Natural killer cell treated with Interleukin-12 subunit alpha and Interleukin-12 subunit beta and Interleukin-15 and Interleukin-18, amount 100 ng/mL, for 72 hours (primary cell): ENCODE data around the gene PFDN4. TPM values are rescaled to one million over a fixed set of nuclear protein-coding genes. Genes with fewer than 3 reads are reported as not detected.
A peak's percentile ranks its signal among the peaks of the same experiment; 100 is the strongest.

Experiments
- ATAC-seq, 2 donors: fragments of 150-1000 bp; cut with Tn5 transposase in 1 of 2; sonication (Bioruptor Pico), chemical (Tn5 transposase) in 1 of 2; 2 replicates each; pipeline ENCODE4 v1.10.0; 2021
- DNase-seq: peaks from one replicate; pipeline ENCODE4 v3.0.0; 2022; ENCODE audit warnings: low spot score
- H3K27ac Mint-ChIP-seq, 2 donors: 1 replicate in 1 of 2; 2 replicates in 1 of 2; pipeline ENCODE4 v1.8.0; 2022; ENCODE audit warnings: mixed read lengths in 2 of 2, mild to moderate bottlenecking in 1 of 2, moderate library complexity in 1 of 2
- H3K27me3 Mint-ChIP-seq, 2 donors: 1 replicate in 1 of 2; 2 replicates in 1 of 2; pipeline ENCODE4 v1.8.0; 2022; ENCODE audit warnings: mixed read lengths in 2 of 2
- H3K36me3 Mint-ChIP-seq: one replicate; pipeline ENCODE4 v1.8.0; 2022; ENCODE audit warnings: mixed read lengths
- H3K4me1 Mint-ChIP-seq, 2 donors: 1 replicate in 1 of 2; 2 replicates in 1 of 2; pipeline ENCODE4 v1.8.0; 2022; ENCODE audit warnings: low read depth in 2 of 2, mixed read lengths in 2 of 2, mild to moderate bottlenecking in 1 of 2
- H3K4me3 Mint-ChIP-seq: one replicate; pipeline ENCODE4 v1.8.0; 2022; ENCODE audit warnings: mixed read lengths
- H3K9me3 Mint-ChIP-seq: 2 replicates; pipeline ENCODE4 v1.8.0; 2022; ENCODE audit warnings: mixed read lengths
- total RNA-seq, 2 donors: library from RNA; stranded (reverse); gene quantifications; one replicate each; pipeline ENCODE4 v1.2.3, GENCODE V29; 2022

Gene PFDN4
- total RNA-seq, 2 donors from 2014 or later: 26.2 to 46.0 TPM

DNA sequence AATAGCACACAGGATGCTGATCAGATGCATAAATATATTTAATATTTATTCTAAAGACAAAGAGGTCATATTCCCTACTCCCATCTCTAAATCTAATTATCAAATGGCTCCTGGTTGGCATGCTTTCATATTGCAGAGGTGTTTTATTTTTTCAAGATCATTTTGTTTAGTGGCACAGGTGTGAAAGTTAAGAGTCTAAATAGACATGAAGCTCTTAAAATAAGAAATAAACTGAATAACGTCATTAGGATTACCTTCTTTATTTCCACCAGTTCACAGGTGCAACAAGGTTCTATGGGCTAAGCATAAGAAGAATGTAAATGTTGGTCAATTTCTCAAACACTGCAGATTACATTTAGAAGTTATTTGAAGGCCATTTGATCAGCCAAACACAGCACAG is 27.0 kb upstream of the PFDN4 start:
- DNase-seq: no peak
- Mint-ChIP-seq H3K9me3 (no peaks in the 10 kb centered on the region), H3K4me3 (no peak overlapping the region), H3K27me3 (peaks cover 37 to 57% of the 10 kb centered on the region in 2 donors), H3K27ac (no peak overlapping the region), H3K36me3 (no peaks in the 10 kb centered on the region), H3K4me1 (no peaks in the 10 kb centered on the region)
- ATAC-seq: no peak

DNA sequence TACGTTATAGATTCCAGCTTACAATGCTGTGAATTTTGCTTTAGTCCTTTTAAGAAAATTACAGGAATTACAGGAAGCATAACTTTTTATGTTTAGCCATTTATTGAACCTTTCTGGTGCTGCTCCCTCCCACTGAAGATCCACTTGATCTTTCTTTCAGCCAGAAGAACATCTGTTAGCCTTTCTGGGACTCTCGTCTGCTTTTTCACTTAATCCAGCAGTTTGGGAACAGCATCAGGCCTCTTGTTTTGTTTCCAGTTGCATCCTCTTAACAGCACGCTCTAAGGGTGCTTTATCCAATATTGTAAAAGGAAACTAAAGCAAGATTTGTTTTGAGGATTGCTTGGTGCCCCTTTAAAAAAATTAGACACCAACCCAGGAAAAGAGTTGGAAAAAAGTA is 23.8 kb upstream of the PFDN4 start:
- peaks cover 35 to 51% of the 10 kb centered on the region in 2 donors for H3K27me3 Mint-ChIP-seq
- H3K36me3 Mint-ChIP-seq: no peaks in the 10 kb centered on the region
- ATAC-seq: no peak
- no peak for DNase-seq
- no peaks in the 10 kb centered on the region for H3K4me1 Mint-ChIP-seq
- no peaks in the 10 kb centered on the region for H3K9me3 Mint-ChIP-seq
- H3K27ac Mint-ChIP-seq: no peak overlapping the region
- H3K4me3 Mint-ChIP-seq: no peak overlapping the region

DNA sequence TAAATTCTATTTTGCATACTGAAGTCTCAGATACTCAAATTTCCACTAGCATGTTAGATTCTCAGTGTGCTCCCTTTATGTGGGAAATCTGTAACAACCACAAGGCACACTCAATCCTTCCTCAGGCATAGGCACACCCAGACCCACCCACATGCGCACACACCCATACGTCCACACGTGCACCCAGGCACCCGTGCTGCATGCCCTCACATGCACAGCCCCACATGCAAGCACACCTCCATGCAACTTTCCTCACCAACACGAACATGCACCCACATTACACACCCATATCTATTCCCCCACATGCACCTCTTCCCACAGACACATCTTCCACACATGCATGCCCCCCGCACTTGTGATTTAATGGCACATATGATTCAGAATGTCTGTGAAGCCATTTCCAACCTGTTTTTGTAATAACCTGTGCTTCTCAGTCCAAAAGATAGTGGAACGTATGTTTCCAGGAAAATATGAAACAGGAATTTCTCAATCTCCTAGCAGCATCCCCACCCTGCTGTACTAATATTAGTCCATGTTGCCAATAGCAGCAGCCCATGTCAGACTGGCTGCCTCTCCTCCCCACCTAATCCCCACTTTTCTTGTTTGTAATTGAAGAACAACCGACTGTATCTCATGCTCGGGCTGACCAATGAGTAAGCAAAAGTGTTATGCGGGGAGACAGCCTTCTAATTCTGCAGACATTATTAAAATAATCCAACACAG is 22.8 kb upstream of the PFDN4 start:
- DNase-seq (no peak), ATAC-seq (no peak)
- H3K27me3 Mint-ChIP-seq: peaks cover 35 to 51% of the 10 kb centered on the region in 2 donors
- no peaks in the 10 kb centered on the region for H3K36me3 Mint-ChIP-seq
- H3K4me3 Mint-ChIP-seq: no peak overlapping the region
- no peaks in the 10 kb centered on the region for H3K4me1 Mint-ChIP-seq
- H3K27ac Mint-ChIP-seq: no peak overlapping the region
- H3K9me3 Mint-ChIP-seq: no peaks in the 10 kb centered on the region

DNA sequence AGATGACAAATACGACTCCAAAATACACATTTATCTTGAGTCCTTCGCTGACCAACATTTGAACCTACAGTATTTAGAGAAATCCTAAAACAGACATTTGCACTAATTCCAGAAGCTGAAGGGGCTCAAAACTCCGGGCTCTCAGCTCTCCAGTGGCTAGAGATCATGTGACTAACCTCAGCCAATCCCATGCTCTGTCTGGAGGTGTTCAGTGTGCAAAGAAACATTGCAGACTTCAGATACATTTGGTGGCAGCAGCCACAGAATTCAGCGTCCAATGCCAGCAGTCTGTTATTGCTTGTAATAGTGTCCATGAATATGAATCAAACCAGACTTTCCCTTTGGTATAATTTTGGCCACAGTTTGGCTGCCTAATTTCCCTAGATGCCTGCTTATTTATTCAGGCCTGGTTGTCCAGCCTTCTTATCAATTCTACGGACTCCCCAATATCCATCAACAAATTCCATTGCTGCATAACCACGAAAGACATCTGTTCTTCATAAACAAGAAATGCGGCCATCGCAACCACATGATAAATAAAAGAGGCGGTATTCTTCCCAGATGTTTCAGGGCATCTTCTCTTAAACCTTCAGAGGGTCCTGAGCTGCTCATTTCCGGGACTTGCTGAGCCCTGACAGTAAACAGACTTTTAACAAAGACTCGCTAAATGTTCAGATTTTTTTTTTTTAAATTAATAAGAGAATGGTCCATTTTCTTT is 19.6 kb upstream of the PFDN4 start:
- ATAC-seq: no peak
- Mint-ChIP-seq H3K36me3 (no peaks in the 10 kb centered on the region), H3K4me1 (no peaks in the 10 kb centered on the region), H3K27me3 (peaks cover 25 to 41% of the 10 kb centered on the region in 2 donors), H3K4me3 (no peak overlapping the region), H3K9me3 (no peaks in the 10 kb centered on the region), H3K27ac (no peak overlapping the region)
- no peak for DNase-seq

DNA sequence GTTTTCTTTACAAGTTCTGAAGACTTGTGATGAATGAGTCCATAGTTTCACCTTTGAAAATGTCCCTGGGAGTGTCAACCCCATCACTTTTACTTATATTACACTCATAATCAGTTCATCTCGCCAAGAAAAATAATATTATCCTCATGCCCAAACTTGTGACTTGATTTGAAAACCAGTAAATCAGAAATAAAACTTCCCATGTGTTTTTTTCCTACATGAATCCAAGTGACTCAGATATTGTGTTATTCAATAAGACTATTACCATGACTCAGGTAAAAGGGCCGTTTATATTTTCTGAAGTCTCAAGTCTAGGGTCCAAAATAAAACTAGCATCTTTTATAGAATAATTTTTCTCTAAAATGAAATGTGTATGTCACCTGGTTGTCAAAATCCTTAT is 18.3 kb upstream of the PFDN4 start:
- Mint-ChIP-seq H3K27ac (no peak overlapping the region), H3K4me3 (no peak overlapping the region), H3K36me3 (no peaks in the 10 kb centered on the region), H3K4me1 (no peaks in the 10 kb centered on the region), H3K9me3 (no peaks in the 10 kb centered on the region), H3K27me3 (peaks cover 25 to 32% of the 10 kb centered on the region in 2 donors)
- no peak for DNase-seq
- ATAC-seq: no peak

GRCh38 chr20:54190217-54190616 is 17.7 kb upstream of the PFDN4 start:
- H3K4me1 Mint-ChIP-seq: no peaks in the 10 kb centered on the region
- H3K27ac Mint-ChIP-seq: no peak overlapping the region
- peaks cover 19 to 27% of the 10 kb centered on the region in 2 donors for H3K27me3 Mint-ChIP-seq
- no peaks in the 10 kb centered on the region for H3K9me3 Mint-ChIP-seq
- DNase-seq (no peak), ATAC-seq (no peak)
- no peaks in the 10 kb centered on the region for H3K36me3 Mint-ChIP-seq
- H3K4me3 Mint-ChIP-seq: no peak overlapping the region

- H3K4me3 Mint-ChIP-seq: no peak overlapping the region
- no peak for DNase-seq
- H3K9me3 Mint-ChIP-seq: no peaks in the 10 kb centered on the region
- no peak for ATAC-seq
- H3K27me3 Mint-ChIP-seq: peaks cover 18 to 28% of the 10 kb centered on the region in 2 donors
- H3K4me1 Mint-ChIP-seq: no peaks in the 10 kb centered on the region
- no peak overlapping the region for H3K27ac Mint-ChIP-seq
- H3K36me3 Mint-ChIP-seq: no peaks in the 10 kb centered on the region
Observed at GRCh38 chr20:54193817-54194216, 14.1 kb upstream of the PFDN4 start.

- Mint-ChIP-seq H3K9me3 (no peaks in the 10 kb centered on the region), H3K36me3 (no peaks in the 10 kb centered on the region), H3K27me3 (peaks cover 21 to 28% of the 10 kb centered on the region in 2 donors), H3K27ac (no peak overlapping the region), H3K4me3 (no peak overlapping the region), H3K4me1 (peaks cover 0 to 4% of the 10 kb centered on the region in 2 donors)
- no peak for ATAC-seq
- no peak for DNase-seq
Observed at GRCh38 chr20:54194724-54195438, 13.0 kb upstream of the PFDN4 start.

- peaks cover 21 to 28% of the 10 kb centered on the region in 2 donors for H3K27me3 Mint-ChIP-seq
- no peak overlapping the region for H3K4me3 Mint-ChIP-seq
- H3K4me1 Mint-ChIP-seq: peaks cover 0 to 4% of the 10 kb centered on the region in 2 donors
- no peaks in the 10 kb centered on the region for H3K36me3 Mint-ChIP-seq
- ATAC-seq (no peak), DNase-seq (no peak)
- H3K9me3 Mint-ChIP-seq: no peaks in the 10 kb centered on the region
- H3K27ac Mint-ChIP-seq: no peak overlapping the region
Observed at GRCh38 chr20:54195483-54196472, 12.1 kb upstream of the PFDN4 start.

GRCh38 chr20:54197621-54198604 is 10.0 kb upstream of the PFDN4 start:
- H3K36me3 Mint-ChIP-seq: no peaks in the 10 kb centered on the region
- no peaks in the 10 kb centered on the region for H3K9me3 Mint-ChIP-seq
- H3K27me3 Mint-ChIP-seq: peaks cover 19 to 22% of the 10 kb centered on the region in 2 donors
- H3K27ac Mint-ChIP-seq: no peak overlapping the region
- H3K4me3 Mint-ChIP-seq: no peak overlapping the region
- H3K4me1 Mint-ChIP-seq: peaks cover 0 to 4% of the 10 kb centered on the region in 2 donors
- DNase-seq (no peak), ATAC-seq (no peak)

GRCh38 chr20:54199283-54199682 is 8.6 kb upstream of the PFDN4 start:
- Mint-ChIP-seq H3K4me1 (peaks cover 0 to 4% of the 10 kb centered on the region in 2 donors), H3K4me3 (no peak overlapping the region)

DNA sequence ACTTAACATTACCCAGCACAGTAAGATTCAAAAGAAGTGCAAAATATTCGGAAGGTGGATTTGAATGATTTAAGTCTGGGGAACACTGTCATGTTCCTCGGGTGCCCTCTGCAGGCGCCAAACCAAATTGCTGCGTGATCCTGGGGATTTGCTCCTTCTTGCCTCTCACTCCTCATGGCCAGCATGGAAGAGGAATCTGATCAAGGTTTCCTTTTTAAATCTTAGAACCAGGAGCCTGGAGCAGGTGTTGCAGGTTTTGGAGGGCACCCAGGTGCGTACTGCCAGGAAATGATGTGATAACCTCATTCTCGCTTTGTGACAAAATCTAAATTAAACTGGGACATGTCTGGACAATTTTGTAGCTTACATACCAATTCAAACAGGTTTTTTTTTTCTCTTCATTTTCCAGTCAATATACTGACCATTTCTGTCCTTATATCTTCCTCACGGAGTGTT is 8.1 kb upstream of the PFDN4 start:
- H3K36me3 Mint-ChIP-seq: no peaks in the 10 kb centered on the region
- H3K4me1 Mint-ChIP-seq: peaks cover 0 to 4% of the 10 kb centered on the region in 2 donors
- peak; percentile 74 for DNase-seq
- no peaks in the 10 kb centered on the region for H3K9me3 Mint-ChIP-seq
- peak; percentile 31 to 72 for ATAC-seq
- H3K4me3 Mint-ChIP-seq: no peak overlapping the region
- H3K27ac Mint-ChIP-seq: no peak overlapping the region
- peaks cover 13 to 16% of the 10 kb centered on the region in 2 donors for H3K27me3 Mint-ChIP-seq

More at GRCh38 chr20:54199283-54199682, 8.6 kb upstream of the PFDN4 start:
- H3K9me3 Mint-ChIP-seq: no peaks in the 10 kb centered on the region
- no peak overlapping the region for H3K27ac Mint-ChIP-seq
- no peak for ATAC-seq
- DNase-seq: no peak
- peaks cover 13 to 16% of the 10 kb centered on the region in 2 donors for H3K27me3 Mint-ChIP-seq
- no peaks in the 10 kb centered on the region for H3K36me3 Mint-ChIP-seq
